ENCODE data around the gene IP6K3.

DNA sequence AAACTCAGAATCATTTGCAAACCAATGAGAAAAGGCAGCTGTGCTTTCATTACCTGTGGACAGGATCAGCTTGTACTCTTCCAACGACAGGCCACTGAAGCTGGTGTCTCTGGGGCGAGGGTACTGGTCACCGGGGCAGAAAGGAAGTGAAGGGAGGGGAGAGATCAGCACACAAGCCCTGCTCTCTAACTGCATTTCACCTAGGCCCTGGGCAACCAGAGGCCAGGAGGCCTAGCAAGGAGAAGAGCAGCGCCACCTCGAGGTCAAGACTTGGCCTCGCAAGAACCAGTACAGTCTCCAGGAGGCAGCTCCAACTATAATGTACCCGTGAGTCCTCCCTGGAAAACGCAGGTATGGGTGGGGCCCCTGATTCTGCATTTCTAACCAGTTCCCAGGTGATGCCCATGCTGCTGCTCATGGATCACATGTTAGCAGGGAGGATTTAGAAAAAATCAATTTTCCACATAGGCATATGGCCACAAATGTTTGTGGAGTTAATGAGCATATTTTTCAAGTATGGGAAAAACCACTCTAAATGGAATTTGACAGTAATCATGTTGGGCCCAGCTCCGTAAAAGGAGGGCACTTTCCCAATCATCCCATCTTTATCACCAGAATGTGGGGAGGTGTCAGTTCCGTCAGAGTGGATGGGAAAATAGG, 46.2 kb downstream of the IP6K3 start:
- TF ChIP-seq, protein P1, sequence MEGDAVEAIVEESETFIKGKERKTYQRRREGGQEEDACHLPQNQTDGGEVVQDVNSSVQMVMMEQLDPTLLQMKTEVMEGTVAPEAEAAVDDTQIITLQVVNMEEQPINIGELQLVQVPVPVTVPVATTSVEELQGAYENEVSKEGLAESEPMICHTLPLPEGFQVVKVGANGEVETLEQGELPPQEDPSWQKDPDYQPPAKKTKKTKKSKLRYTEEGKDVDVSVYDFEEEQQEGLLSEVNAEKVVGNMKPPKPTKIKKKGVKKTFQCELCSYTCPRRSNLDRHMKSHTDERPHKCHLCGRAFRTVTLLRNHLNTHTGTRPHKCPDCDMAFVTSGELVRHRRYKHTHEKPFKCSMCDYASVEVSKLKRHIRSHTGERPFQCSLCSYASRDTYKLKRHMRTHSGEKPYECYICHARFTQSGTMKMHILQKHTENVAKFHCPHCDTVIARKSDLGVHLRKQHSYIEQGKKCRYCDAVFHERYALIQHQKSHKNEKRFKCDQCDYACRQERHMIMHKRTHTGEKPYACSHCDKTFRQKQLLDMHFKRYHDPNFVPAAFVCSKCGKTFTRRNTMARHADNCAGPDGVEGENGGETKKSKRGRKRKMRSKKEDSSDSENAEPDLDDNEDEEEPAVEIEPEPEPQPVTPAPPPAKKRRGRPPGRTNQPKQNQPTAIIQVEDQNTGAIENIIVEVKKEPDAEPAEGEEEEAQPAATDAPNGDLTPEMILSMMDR (IDR thresholded peaks at IDR 0.05): peak; percentile 28 to 50 (median 47)
- TF ChIP-seq POLR2A (IDR thresholded peaks at IDR 0.05): no peak

Measured in testis (tissue), 2 donors.